RWPE1 (cell line): ENCODE measurements around the gene HOXD12.

Source experiments
- CTCF ChIA-PET: fragments of 350-600 bp; sonication (Branson Sonifier 250); formaldehyde crosslinking; extraction: SDS; loops from one replicate; lab custom pipeline; 2021; lab: Yijun Ruan, JAX
- POLR2A ChIA-PET: fragments of 400-600 bp; formaldehyde crosslinking; extraction: SDS; loops from one replicate; lab custom pipeline; 2020; ENCODE audit warnings: antibody characterized with exemption; ENCODE audit not compliant: low non-redundant PET; lab: Yijun Ruan, JAX
- DNase-seq: peaks from one replicate; pipeline ENCODE4 v3.0.0; 2012; ENCODE audit warnings: low spot score
- H3K27ac ChIP-seq: fragments of 450-650 bp; 2 replicates; pipeline ENCODE4 v1.5.1; 2017
- CTCF ChIP-seq: fragments of 450-650 bp; conservative IDR thresholded peaks from 2 replicates; pipeline ENCODE4 v1.5.1; 2017; ENCODE audit warnings: low read depth, mild to moderate bottlenecking

Gene HOXD12

GRCh38 chr2:176085120-176085788 lies 14.3 kb upstream of the HOXD12 start:
- TF ChIP-seq CTCF, result no peak
- no peak for DNase-seq
- POLR2A ChIA-PET, result no interaction called here

GRCh38 chr2:176085861-176086771 lies 13.5 kb upstream of the HOXD12 start:
- TF ChIP-seq CTCF, result peak; percentile 54
- ChIA-PET CTCF (interaction anchor here (0.7 to 1.1 kb wide), 5 partner anchors 85 to 400 kb away, joined by 3 to 7 read pairs (median 3); no protein-coding TSS in a partner anchor), POLR2A (no interaction called here)
- peak; percentile 21 for DNase-seq
- no peak overlapping the region for H3K27ac ChIP-seq

More at GRCh38 chr2:176085120-176085788, 14.3 kb upstream of the HOXD12 start:
- CTCF ChIA-PET, result interaction anchor here (0.7 to 1.1 kb wide), 5 partner anchors 84 to 708 kb away, joined by 3 to 7 read pairs (median 3); no protein-coding TSS in a partner anchor
- no peak overlapping the region for H3K27ac ChIP-seq

GRCh38 chr2:176087330-176088047 lies 12.1 kb upstream of the HOXD12 start:
- POLR2A ChIA-PET, result no interaction called here

GRCh38 chr2:176088048-176088936 lies 11.3 kb upstream of the HOXD12 start:
- DNase-seq, result peak; percentile 53
- TF ChIP-seq CTCF, result peak; percentile 95
- CTCF ChIA-PET, result interaction anchor here (0.5 to 2.0 kb wide), 17 partner anchors 9 to 1780 kb away, joined by 3 to 11 read pairs (median 3); partner anchors contain the start of gene HOXD11
- POLR2A ChIA-PET, result no interaction called here
- no peak overlapping the region for H3K27ac ChIP-seq

More at GRCh38 chr2:176087330-176088047, 12.1 kb upstream of the HOXD12 start:
- no peak for DNase-seq
- CTCF ChIA-PET, result interaction anchor here (0.5 to 2.0 kb wide), 10 partner anchors 10 to 1781 kb away, joined by 3 to 11 read pairs (median 3); no protein-coding TSS in a partner anchor
- TF ChIP-seq CTCF, result no peak
- no peak overlapping the region for H3K27ac ChIP-seq

GRCh38 chr2:176088937-176089842 lies 10.4 kb upstream of the HOXD12 start:
- POLR2A ChIA-PET, result no interaction called here
- no peak overlapping the region for H3K27ac ChIP-seq
- DNase-seq, result no peak
- CTCF ChIA-PET, result interaction anchor here (0.6 to 2.0 kb wide), 13 partner anchors 8 to 1051 kb away, joined by 3 to 11 read pairs (median 4); partner anchors contain the start of gene HOXD11
- no peak for TF ChIP-seq CTCF
